ENCODE results near the gene ALG9. TPM values are rescaled to one million over a fixed set of nuclear protein-coding genes. Genes with fewer than 3 reads are reported as not detected.

ALG9 gene
- total RNA-seq, 4 donors from 2014 or later = 18.4 to 24.1 (median 22.1) TPM

DNA sequence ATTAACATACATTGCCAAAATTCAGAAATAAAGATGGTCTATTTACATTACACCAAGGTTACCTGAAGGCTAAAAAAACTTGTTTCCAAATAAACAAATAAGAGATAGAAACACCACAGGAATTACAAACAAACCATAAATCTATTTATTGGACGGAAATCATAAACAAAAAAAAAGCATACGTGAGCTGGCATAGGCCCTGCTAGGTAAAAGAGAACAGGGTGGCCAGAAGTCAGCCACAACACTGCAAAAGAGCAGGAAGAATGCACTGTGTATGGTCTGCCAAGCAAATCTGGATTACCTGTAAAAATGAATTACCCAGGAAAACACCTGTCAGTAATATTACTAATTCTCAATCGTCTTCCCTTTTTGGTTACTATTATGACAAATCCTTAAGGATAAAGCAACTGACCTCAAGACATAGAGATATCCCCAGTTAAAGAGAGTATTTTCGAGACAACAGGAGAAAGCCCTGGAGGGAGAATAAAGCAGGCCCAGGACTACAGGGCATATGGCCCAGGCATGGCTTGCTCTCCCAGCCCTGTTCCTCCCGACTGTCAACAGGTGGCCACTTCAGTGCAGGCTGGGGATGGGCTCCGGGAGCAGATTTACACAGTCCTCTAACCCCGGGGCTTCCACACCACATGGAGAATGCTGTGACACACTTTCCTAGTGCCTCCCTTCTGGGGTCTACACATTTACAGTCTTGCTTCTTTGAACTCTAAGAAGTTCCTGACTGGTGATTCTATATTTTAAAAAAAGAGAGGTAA is 123.2 kb downstream of the ALG9 start:
- TF ChIP-seq, protein P1, sequence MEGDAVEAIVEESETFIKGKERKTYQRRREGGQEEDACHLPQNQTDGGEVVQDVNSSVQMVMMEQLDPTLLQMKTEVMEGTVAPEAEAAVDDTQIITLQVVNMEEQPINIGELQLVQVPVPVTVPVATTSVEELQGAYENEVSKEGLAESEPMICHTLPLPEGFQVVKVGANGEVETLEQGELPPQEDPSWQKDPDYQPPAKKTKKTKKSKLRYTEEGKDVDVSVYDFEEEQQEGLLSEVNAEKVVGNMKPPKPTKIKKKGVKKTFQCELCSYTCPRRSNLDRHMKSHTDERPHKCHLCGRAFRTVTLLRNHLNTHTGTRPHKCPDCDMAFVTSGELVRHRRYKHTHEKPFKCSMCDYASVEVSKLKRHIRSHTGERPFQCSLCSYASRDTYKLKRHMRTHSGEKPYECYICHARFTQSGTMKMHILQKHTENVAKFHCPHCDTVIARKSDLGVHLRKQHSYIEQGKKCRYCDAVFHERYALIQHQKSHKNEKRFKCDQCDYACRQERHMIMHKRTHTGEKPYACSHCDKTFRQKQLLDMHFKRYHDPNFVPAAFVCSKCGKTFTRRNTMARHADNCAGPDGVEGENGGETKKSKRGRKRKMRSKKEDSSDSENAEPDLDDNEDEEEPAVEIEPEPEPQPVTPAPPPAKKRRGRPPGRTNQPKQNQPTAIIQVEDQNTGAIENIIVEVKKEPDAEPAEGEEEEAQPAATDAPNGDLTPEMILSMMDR (IDR thresholded peaks at IDR 0.05) = no peak
- TF ChIP-seq EP300 (IDR thresholded peaks at IDR 0.05) (no peak), POLR2AphosphoS5 (IDR thresholded peaks at IDR 0.05) (no peak)
- no peak for DNase-seq (ENCODE audit: extremely low spot score)
- intact Hi-C loops (cut with DNase I) = no loop called here
- H3K9me3 ChIP-seq = no peaks in the 10 kb centered on the region
- no peaks in the 10 kb centered on the region for H3K27me3 ChIP-seq
- WGBS = 65% methylated on average over 7 of the region's 7 CpGs
- peak overlapping the region in 1 of 4 donors; percentile 26 for H3K27ac ChIP-seq (replicated peaks in 1 of 4)
- peaks cover 10 to 96% (median 65%) of the 10 kb centered on the region in 4 donors for H3K36me3 ChIP-seq
- no peak overlapping the region for H3K4me3 ChIP-seq
- peaks cover 11 to 32% (median 21%) of the 10 kb centered on the region in 4 donors for H3K4me1 ChIP-seq

GRCh38 chr11:111745719-111746504 is 125.5 kb downstream of the ALG9 start:
- Histone ChIP-seq H3K4me1 (peaks cover 11 to 32% (median 21%) of the 10 kb centered on the region in 4 donors), H3K27me3 (no peaks in the 10 kb centered on the region), H3K27ac (replicated peaks in 1 of 4) (peak overlapping the region; percentile 58 to 73 (median 62)), H3K4me3 (peak overlapping the region in 1 of 4 donors; percentile 0), H3K9me3 (no peaks in the 10 kb centered on the region), H3K36me3 (peaks cover 6 to 94% (median 65%) of the 10 kb centered on the region in 4 donors)
- peak; percentile 68 for DNase-seq (ENCODE audit: extremely low spot score)
- no peak for TF ChIP-seq POLR2AphosphoS5 (IDR thresholded peaks at IDR 0.05)
- no peak for TF ChIP-seq POLR2A (IDR thresholded peaks at IDR 0.05; ENCODE audit: low read depth)
- TF ChIP-seq EP300 (IDR thresholded peaks at IDR 0.05) = no peak
- TF ChIP-seq, protein P1 (IDR thresholded peaks at IDR 0.05) = no peak
- 88% methylated on average over 6 of the region's 6 CpGs for WGBS
- intact Hi-C loops (cut with DNase I) = no loop called here

DNA sequence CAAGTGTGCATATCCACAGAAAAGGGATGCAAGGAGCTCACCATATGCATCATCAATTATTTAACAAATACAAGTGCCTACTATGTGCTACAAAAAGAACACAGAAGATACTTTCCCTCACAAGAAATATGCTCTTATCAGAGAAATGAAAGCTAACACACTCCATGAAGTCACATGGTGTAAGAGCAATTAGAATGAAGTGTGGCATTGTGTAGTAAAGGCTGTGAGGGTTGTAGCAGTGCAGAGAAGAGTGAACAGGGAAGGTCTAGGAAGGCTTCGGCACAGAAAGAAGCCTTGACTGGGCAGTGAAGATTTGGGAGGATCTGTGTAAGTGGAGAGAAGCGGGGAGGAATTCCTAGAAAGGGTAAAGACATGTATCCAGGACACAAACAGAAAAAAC is 127.7 kb downstream of the ALG9 start:
- H3K27me3 ChIP-seq = no peaks in the 10 kb centered on the region
- H3K9me3 ChIP-seq = no peaks in the 10 kb centered on the region
- 94% methylated on average over 2 of the region's 2 CpGs for WGBS
- peaks cover 11 to 36% (median 22%) of the 10 kb centered on the region in 4 donors for H3K4me1 ChIP-seq
- TF ChIP-seq, protein P1 (IDR thresholded peaks at IDR 0.05) = no peak
- TF ChIP-seq EP300 (IDR thresholded peaks at IDR 0.05) = no peak
- TF ChIP-seq POLR2A (IDR thresholded peaks at IDR 0.05; ENCODE audit: low read depth) = no peak
- TF ChIP-seq POLR2AphosphoS5 (IDR thresholded peaks at IDR 0.05) = no peak
- no peak overlapping the region for H3K4me3 ChIP-seq
- DNase-seq (ENCODE audit: extremely low spot score) = no peak
- intact Hi-C loops (cut with DNase I) = no loop called here
- peak overlapping the region in 1 of 4 donors; percentile 60 for H3K27ac ChIP-seq (replicated peaks in 1 of 4)
- peaks cover 6 to 87% (median 53%) of the 10 kb centered on the region in 4 donors for H3K36me3 ChIP-seq

- 94% methylated on average over 2 of the region's 2 CpGs for WGBS
- H3K36me3 ChIP-seq = peaks cover 6 to 67% (median 43%) of the 10 kb centered on the region in 4 donors
- no peak overlapping the region for H3K27ac ChIP-seq (replicated peaks in 1 of 4)
Measured at GRCh38 chr11:111741751-111742150, 129.6 kb downstream of the ALG9 start.

More at GRCh38 chr11:111741751-111742150, 129.6 kb downstream of the ALG9 start:
- H3K4me1 ChIP-seq = peaks cover 29 to 48% (median 42%) of the 10 kb centered on the region in 4 donors
- intact Hi-C loops (cut with DNase I) = no loop called here
- no peaks in the 10 kb centered on the region for H3K9me3 ChIP-seq
- no peaks in the 10 kb centered on the region for H3K27me3 ChIP-seq
- TF ChIP-seq, protein P1 (IDR thresholded peaks at IDR 0.05) = no peak
- TF ChIP-seq POLR2A (IDR thresholded peaks at IDR 0.05; ENCODE audit: low read depth) (no peak), POLR2AphosphoS5 (IDR thresholded peaks at IDR 0.05) (no peak), EP300 (IDR thresholded peaks at IDR 0.05) (no peak)
- no peak overlapping the region for H3K4me3 ChIP-seq
- no peak for DNase-seq (ENCODE audit: extremely low spot score)

Measured in esophagus muscularis mucosa (tissue), 4 donors.